Lung (tissue), 12 donors: ENCODE measurements around the gene SET. TPM values are rescaled to one million over a fixed set of nuclear protein-coding genes. Genes with fewer than 3 reads are reported as not detected.
"Not testable (repeated sequence)": the region's sequence is repeated elsewhere in the genome, so short reads cannot be mapped to it uniquely, and the experiment has no call there.

ENCODE experiments used
- ATAC-seq: fragments of 200-7000 bp; cut with Tn5 transposase; one replicate; pipeline ENCODE4 v1.9.1; 2020; ENCODE audit warnings: moderate number of reproducible peaks; ENCODE audit not compliant: insufficient read depth, low FRiP score
- DNase-seq, 3 donors: peaks; one replicate each; pipeline ENCODE4 v3.0.0-alpha.2; 2013 to 2017
- H3K27ac ChIP-seq, 2 donors: one replicate each; pipeline ENCODE4 v1.5.1; 2013; ENCODE audit warnings: mild to moderate bottlenecking in 2 of 2, moderate library complexity in 2 of 2, control low read depth in 1 of 2, inconsistent platforms in 1 of 2, low read depth in 1 of 2, low read length in 1 of 2
- H3K27me3 ChIP-seq, 3 donors: one replicate each; pipeline ENCODE4 v1.5.1; 2013; ENCODE audit warnings: low read length in 2 of 3; ENCODE audit not compliant: control insufficient read depth in 3 of 3, insufficient read depth in 3 of 3
- H3K36me3 ChIP-seq, 4 donors: one replicate each; pipeline ENCODE4 v1.5.1; 2013; ENCODE audit warnings: low read length in 4 of 4, mild to moderate bottlenecking in 1 of 4, moderate library complexity in 1 of 4; ENCODE audit not compliant: control insufficient read depth in 4 of 4, insufficient read depth in 4 of 4
- H3K4me1 ChIP-seq, 5 donors: one replicate each; pipeline ENCODE4 v1.5.1; 2013; ENCODE audit warnings: low read length in 5 of 5, mild to moderate bottlenecking in 2 of 5, moderate library complexity in 1 of 5; ENCODE audit not compliant: control insufficient read depth in 5 of 5, insufficient read depth in 5 of 5
- H3K4me3 ChIP-seq: one replicate; pipeline ENCODE4 v1.5.1; 2013; ENCODE audit warnings: mild to moderate bottlenecking, control low read depth, moderate library complexity
- H3K9ac ChIP-seq, 2 donors: one replicate each; pipeline ENCODE4 v1.5.1; 2013; ENCODE audit warnings: low read length in 2 of 2, control low read depth in 1 of 2; ENCODE audit not compliant: insufficient read depth in 1 of 2
- H3K9me3 ChIP-seq, 4 donors: one replicate each; pipeline ENCODE4 v1.5.1; 2013; ENCODE audit warnings: low read length in 3 of 4, mild to moderate bottlenecking in 1 of 4, moderate library complexity in 1 of 4; ENCODE audit not compliant: control insufficient read depth in 4 of 4, insufficient read depth in 3 of 4
- WGBS, 2 donors: extraction: QIAGEN DNeasy Blood & Tissue Kit; methylation state at CpG; one replicate each; pipeline ENCODE4 v1.1.7; 2013; 5-methylcytosine and 5-hydroxymethylcytosine counted together
- polyA plus RNA-seq, 2 donors: library from polyadenylated mRNA; stranded (reverse); fragments of 200-250 nt; gene quantifications; one replicate each; pipeline ENCODE4 v1.2.1, GENCODE V29; 2013
- total RNA-seq, 2 donors: library from RNA; depleted of rRNA in 1 of 2; stranded (reverse); fragments of >200 nt in 1 of 2; gene quantifications; one replicate each; pipeline ENCODE4 v1.2.1, GENCODE V29; 2014 to 2021
- TF ChIP-seq, protein P1 (sequence below): IDR thresholded peaks from 2 replicates; pipeline ENCODE4 v1.5.1; 2012; ENCODE audit warnings: mild to moderate bottlenecking; ENCODE audit errors: control extremely low read depth, extremely low read depth
- donor health status: control.
- donor health status: control.
- donor health status: Bipolar disorder and iron deficiency.
- donor health status: healthy.
- donor health status: DM: yes; HTN: yes; CAD: no.

Gene SET
- total and polyA plus RNA-seq, 4 donors, result 98.0 to 364 (median 189) TPM

DNA sequence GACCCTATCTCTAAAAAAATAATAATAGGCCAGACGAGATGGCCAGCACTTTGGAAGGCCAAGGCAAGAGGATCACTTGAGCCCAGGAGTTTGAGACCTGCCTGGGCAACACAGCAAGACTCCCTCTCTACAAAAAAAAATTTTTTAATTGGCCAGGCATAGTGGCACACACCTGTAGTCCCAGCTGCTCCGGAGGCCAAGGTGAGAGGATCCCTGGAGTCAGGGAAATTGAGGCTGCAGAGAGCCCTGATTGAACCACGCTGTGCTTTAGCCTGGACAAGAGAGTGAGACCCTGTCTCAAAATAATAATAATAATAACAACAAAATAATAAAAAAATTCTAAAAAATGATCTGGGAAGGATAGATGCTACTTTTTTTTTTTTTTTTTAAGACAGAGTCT is 31.2 kb upstream of the SET start:
- Histone ChIP-seq H3K9ac (no peak overlapping the region), H3K9me3 (no peaks in the 10 kb centered on the region), H3K27me3 (no peaks in the 10 kb centered on the region), H3K4me1 (peaks cover 0 to 1% (median 0%) of the 10 kb centered on the region in 5 donors), H3K36me3 (no peaks in the 10 kb centered on the region), H3K4me3 (no peak overlapping the region), H3K27ac (no peak overlapping the region)
- TF ChIP-seq, protein P1, sequence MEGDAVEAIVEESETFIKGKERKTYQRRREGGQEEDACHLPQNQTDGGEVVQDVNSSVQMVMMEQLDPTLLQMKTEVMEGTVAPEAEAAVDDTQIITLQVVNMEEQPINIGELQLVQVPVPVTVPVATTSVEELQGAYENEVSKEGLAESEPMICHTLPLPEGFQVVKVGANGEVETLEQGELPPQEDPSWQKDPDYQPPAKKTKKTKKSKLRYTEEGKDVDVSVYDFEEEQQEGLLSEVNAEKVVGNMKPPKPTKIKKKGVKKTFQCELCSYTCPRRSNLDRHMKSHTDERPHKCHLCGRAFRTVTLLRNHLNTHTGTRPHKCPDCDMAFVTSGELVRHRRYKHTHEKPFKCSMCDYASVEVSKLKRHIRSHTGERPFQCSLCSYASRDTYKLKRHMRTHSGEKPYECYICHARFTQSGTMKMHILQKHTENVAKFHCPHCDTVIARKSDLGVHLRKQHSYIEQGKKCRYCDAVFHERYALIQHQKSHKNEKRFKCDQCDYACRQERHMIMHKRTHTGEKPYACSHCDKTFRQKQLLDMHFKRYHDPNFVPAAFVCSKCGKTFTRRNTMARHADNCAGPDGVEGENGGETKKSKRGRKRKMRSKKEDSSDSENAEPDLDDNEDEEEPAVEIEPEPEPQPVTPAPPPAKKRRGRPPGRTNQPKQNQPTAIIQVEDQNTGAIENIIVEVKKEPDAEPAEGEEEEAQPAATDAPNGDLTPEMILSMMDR, result no peak
- DNase-seq (no peak), ATAC-seq (no peak)
- WGBS, 2 donors, result 97 to 98% methylated on average over 3 of the region's 3 CpGs

DNA sequence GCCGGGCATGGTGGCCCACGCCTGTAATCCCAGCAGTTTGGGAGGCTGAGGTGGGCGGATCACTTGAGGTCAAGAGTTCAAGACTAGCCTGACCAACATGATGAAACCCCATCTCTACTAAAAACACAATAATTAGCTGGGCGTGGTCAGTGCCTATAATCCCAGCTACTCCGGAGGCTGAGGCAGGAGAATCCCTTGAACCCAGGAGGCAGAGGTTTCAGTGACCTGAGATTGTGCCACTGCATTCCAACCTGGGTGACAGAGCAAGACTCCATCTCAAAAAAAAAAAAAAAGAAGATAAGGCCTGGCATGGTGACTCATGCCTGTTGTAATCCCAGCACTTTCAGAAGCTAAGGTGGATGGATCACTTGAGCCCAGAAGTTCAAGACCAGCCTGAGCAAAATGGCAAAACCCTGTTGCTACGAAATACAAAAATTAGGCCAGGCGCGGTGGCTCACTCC is 22.5 kb upstream of the SET start:
- 88 to 92% methylated on average over 8 of the region's 8 CpGs for WGBS, 2 donors
- DNase-seq, H3K4me3 ChIP-seq, H3K36me3 ChIP-seq, ATAC-seq, H3K27ac ChIP-seq, H3K4me1 ChIP-seq, H3K9me3 ChIP-seq, H3K27me3 ChIP-seq, H3K9ac ChIP-seq: not testable (repeated sequence)

GRCh38 chr9:128669786-128670185 is 19.2 kb upstream of the SET start:
- no peaks in the 10 kb centered on the region for H3K27me3 ChIP-seq
- no peaks in the 10 kb centered on the region for H3K36me3 ChIP-seq
- no peaks in the 10 kb centered on the region for H3K4me1 ChIP-seq
- H3K9me3 ChIP-seq, result no peaks in the 10 kb centered on the region
- 96 to 97% methylated on average over 6 of the region's 6 CpGs for WGBS, 2 donors
- no peak overlapping the region for H3K9ac ChIP-seq
- no peak overlapping the region for H3K27ac ChIP-seq
- no peak for ATAC-seq
- TF ChIP-seq, protein P1, result no peak
- DNase-seq, result no peak
- no peak overlapping the region for H3K4me3 ChIP-seq

DNA sequence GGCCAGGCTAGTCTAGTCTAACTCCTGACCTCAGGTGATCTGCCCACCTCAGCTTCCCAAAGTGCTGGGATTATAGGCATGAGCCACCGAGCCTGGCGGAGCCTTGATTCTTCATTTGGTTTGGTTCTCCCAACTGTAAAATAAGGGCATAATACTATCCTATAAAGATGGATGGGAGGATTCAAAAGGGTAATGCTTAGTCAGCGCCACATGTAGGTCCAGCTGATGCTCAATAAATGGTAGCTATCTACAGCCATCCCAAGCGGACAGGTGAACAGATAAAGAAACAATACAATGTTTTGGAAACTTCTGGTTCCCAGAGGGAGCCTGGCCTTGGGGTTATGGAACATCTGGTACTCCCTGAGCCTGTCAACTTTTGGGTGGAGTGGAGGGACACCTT is 13.6 kb upstream of the SET start:
- TF ChIP-seq, protein P1, result no peak
- 98 to 100% methylated on average over 4 of the region's 4 CpGs for WGBS, 2 donors
- Histone ChIP-seq H3K27me3 (no peaks in the 10 kb centered on the region), H3K9me3 (no peaks in the 10 kb centered on the region), H3K27ac (no peak overlapping the region), H3K4me1 (no peaks in the 10 kb centered on the region), H3K9ac (no peak overlapping the region), H3K36me3 (no peaks in the 10 kb centered on the region), H3K4me3 (no peak overlapping the region)
- no peak for ATAC-seq
- DNase-seq, result no peak
